Measurements from ENCODE around the gene FLRT1.

GRCh38 chr11:64051297-64051696 is 15.6 kb downstream of the FLRT1 start:
- TF ChIP-seq CTCF (IDR thresholded peaks at IDR 0.05) (no peak), POLR2A (IDR thresholded peaks at IDR 0.05) (no peak)
